Stomach (tissue), 4 donors: ENCODE measurements around the gene KNG1.

Source experiments
- CTCF ChIP-seq, 7 experiments: fragments of 450-650 bp in 4 of 7; fragments of 200-600 bp in 3 of 7; sonication (generic) in 3 of 7; IDR thresholded peaks; one replicate each; pipeline ENCODE4 v1.5.1; 2016 to 2019; ENCODE audit warnings: antibody characterized with exemption in 7 of 7, control low read depth in 2 of 7, mild to moderate bottlenecking in 1 of 7
- EP300 ChIP-seq: sonication (generic); formaldehyde crosslinking; IDR thresholded peaks from one replicate; pipeline ENCODE4 v1.6.1; 2017; ENCODE audit warnings: antibody characterized with exemption
- POLR2A ChIP-seq, 4 donors: fragments of 450-650 bp; IDR thresholded peaks; one replicate each; pipeline ENCODE4 v1.6.1; 2016; ENCODE audit warnings: antibody characterized with exemption in 4 of 4, control low read depth in 2 of 4, mild to moderate bottlenecking in 1 of 4, moderate library complexity in 1 of 4
- POLR2AphosphoS5 ChIP-seq, 3 donors: sonication (generic); formaldehyde crosslinking; IDR thresholded peaks; one replicate each; pipeline ENCODE4 v1.6.1; 2016; ENCODE audit warnings: antibody characterized with exemption in 3 of 3

GRCh38 chr3:186783058-186783730 is 66.0 kb downstream of the KNG1 start, which contains the start of gene EIF4A2:
- TF ChIP-seq POLR2A (IDR thresholded peaks at IDR 0.05): peak in 2 of 4 donors; percentile 78 to 93
- no peak for TF ChIP-seq CTCF (IDR thresholded peaks at IDR 0.05)
- TF ChIP-seq POLR2AphosphoS5 (IDR thresholded peaks at IDR 0.05): peak; percentile 84 to 98 (median 98)
- no peak for TF ChIP-seq EP300
